Neutrophil (primary cell): ENCODE data around the gene GIN1.
"Not testable (repeated sequence)": the region's sequence is repeated elsewhere in the genome, so short reads cannot be mapped to it uniquely, and the experiment has no call there.

Experiments
- H3K27ac ChIP-seq: fragments of 200-600 bp; sonication (generic); 2 replicates; pipeline ENCODE4 v1.5.1; 2016; ENCODE audit warnings: mild to moderate bottlenecking, moderate library complexity
- H3K27me3 ChIP-seq: fragments of 200-600 bp; sonication (generic); 2 replicates; pipeline ENCODE4 v1.6.0; 2016; ENCODE audit warnings: mild to moderate bottlenecking
- H3K36me3 ChIP-seq: fragments of 200-600 bp; sonication (generic); 2 replicates; pipeline ENCODE4 v1.5.1; 2017
- H3K4me1 ChIP-seq, 2 experiments: fragments of 200-600 bp in 1 of 2; sonication (generic) in 1 of 2; 1 replicate in 1 of 2; 2 replicates in 1 of 2; pipeline versions ENCODE4 v1.5.1 to v1.6.1; 2013 to 2016; ENCODE audit warnings: low read depth in 1 of 2, low read length in 1 of 2, mild to moderate bottlenecking in 1 of 2, moderate library complexity in 1 of 2; ENCODE audit not compliant: control insufficient read depth in 1 of 2, insufficient read depth in 1 of 2
- H3K4me3 ChIP-seq, 2 experiments: fragments of 200-600 bp in 1 of 2; sonication (generic) in 1 of 2; 1 replicate in 1 of 2; 2 replicates in 1 of 2; pipeline ENCODE4 v1.5.1; 2013 to 2016; ENCODE audit warnings: low read depth in 1 of 2, low read length in 1 of 2, mild to moderate bottlenecking in 1 of 2, moderate library complexity in 1 of 2
- H3K9me3 ChIP-seq: fragments of 200-600 bp; sonication (generic); 2 replicates; pipeline ENCODE4 v1.5.1; 2016
- TF ChIP-seq, protein P1 (sequence below): fragments of 200-600 bp; sonication (generic); IDR thresholded peaks from 2 replicates; pipeline ENCODE4 v1.5.1; 2016; ENCODE audit warnings: antibody characterized with exemption

The GIN1 gene

DNA sequence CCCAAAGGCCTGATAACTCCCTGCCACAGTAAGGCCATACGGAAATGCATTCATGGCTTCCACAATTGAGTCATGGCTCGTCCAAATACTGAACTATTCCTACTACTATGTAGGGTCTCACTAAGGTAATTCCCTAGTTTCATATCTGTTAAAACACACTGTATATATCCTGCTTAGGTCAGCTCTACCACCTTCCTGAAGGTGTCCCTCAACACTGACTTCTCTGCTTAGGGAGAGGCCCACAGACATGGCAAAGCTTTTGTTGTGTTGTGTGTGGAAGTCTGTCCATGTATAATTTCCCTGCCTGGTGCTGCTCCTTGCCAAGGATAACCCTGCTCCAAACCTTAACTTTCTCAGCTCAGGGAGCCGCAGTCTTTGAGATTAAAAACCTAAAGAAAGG is 60.4 kb downstream of the GIN1 start:
- Histone ChIP-seq H3K27me3 (no peaks in the 10 kb centered on the region), H3K36me3 (no peaks in the 10 kb centered on the region), H3K9me3 (no peaks in the 10 kb centered on the region), H3K4me1 (no peaks in the 10 kb centered on the region), H3K4me3 (no peak overlapping the region), H3K27ac (no peak overlapping the region)
- TF ChIP-seq, protein P1, sequence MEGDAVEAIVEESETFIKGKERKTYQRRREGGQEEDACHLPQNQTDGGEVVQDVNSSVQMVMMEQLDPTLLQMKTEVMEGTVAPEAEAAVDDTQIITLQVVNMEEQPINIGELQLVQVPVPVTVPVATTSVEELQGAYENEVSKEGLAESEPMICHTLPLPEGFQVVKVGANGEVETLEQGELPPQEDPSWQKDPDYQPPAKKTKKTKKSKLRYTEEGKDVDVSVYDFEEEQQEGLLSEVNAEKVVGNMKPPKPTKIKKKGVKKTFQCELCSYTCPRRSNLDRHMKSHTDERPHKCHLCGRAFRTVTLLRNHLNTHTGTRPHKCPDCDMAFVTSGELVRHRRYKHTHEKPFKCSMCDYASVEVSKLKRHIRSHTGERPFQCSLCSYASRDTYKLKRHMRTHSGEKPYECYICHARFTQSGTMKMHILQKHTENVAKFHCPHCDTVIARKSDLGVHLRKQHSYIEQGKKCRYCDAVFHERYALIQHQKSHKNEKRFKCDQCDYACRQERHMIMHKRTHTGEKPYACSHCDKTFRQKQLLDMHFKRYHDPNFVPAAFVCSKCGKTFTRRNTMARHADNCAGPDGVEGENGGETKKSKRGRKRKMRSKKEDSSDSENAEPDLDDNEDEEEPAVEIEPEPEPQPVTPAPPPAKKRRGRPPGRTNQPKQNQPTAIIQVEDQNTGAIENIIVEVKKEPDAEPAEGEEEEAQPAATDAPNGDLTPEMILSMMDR: no peak

DNA sequence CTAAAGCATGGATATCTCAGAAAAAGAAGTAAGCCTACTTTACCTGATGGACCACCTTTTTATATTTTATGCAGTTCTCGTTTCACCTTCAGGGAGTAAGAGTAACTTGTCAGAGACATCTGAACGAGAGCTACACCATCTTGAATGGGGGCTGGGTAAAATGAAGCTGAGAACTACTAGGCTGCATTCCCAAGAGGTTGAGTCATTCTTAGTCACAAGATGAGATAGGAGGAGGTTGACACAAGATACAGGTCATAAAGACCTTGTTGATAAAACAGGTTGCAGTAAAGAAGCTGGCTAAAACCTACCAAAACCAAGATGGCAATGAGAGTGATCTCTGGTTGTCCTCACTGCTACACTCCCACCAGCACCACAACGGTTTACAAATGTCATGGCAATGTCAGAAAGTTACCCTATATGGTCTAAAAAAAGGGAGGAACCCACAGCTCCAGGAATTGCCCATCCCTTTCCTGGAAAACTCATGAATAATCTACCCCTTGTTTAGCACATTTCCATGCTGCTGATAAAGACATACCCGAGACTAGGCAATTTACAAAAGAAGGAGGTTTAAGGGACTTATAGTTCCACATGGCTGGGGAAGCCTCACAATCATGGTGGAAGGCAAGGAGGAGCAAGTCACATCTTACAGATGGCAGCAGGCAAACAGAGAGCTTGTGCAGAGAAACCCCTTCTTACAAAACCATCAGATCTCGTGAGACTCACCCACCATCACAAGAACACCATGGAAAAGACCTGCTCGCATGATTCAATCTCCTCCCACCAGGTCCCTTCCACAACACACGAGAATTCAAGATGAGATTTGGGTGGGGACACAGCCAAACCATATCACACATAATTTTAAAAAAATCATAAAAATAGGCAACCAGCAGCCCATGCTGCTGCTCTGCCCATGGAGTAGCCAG is 62.5 kb downstream of the GIN1 start:
- Histone ChIP-seq H3K4me3 (no peak overlapping the region), H3K27ac (no peak overlapping the region), H3K4me1 (no peaks in the 10 kb centered on the region), H3K9me3 (no peaks in the 10 kb centered on the region), H3K36me3 (no peaks in the 10 kb centered on the region), H3K27me3 (no peaks in the 10 kb centered on the region)
- TF ChIP-seq, protein P1: no peak

DNA sequence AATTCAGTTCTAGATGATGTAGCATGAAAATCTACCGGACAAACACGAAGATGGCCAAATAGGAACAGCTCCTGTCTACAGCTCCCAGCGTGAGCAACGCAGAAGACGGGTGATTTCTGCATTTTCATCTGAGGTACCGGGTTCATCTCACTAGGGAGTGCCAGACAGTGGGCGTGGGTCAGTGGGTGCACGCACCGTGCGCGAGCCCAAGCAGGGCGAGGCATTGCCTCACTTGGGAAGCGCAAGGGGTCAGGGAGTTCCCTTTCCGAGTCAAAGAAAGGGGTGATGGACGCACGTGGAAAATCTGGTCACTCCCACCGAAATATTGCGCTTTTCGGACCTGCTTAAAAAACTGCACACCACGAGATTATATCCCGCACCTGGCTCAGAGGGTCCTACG is 73.2 kb downstream of the GIN1 start:
- not testable (repeated sequence) for H3K4me3 ChIP-seq, H3K9me3 ChIP-seq, H3K36me3 ChIP-seq, H3K27me3 ChIP-seq, H3K27ac ChIP-seq, H3K4me1 ChIP-seq

DNA sequence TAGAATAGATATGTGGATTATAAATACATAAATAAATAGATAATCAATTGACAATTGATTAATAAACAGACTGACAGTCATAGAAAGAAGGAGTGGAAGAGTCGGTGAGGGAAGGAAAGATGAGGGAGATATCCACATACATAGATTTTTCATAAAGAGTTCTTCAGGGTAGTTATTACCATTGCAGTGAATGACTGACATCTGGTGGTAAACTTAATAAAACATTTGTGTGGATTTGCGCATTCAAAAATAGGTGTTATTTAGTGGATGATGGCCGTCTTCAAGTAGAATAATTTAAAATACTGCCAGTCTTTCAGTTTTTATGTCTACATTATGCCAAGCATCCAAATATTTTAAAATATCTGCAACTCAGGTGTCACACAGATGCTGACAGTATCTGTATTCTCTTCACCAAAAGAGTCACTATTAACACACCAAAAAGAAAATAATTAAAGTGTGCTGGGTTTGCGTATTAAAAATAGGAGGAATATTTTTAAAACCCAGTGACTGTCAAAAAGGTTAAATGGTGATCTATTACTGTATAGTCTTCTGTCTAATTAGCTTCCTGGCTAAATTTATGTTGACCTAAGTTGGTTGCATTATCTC is 78.8 kb downstream of the GIN1 start:
- H3K27ac ChIP-seq: no peak overlapping the region
- TF ChIP-seq, protein P1: no peak
- no peaks in the 10 kb centered on the region for H3K4me1 ChIP-seq
- H3K36me3 ChIP-seq: no peaks in the 10 kb centered on the region
- no peak overlapping the region for H3K4me3 ChIP-seq
- H3K27me3 ChIP-seq: no peaks in the 10 kb centered on the region
- H3K9me3 ChIP-seq: no peaks in the 10 kb centered on the region

DNA sequence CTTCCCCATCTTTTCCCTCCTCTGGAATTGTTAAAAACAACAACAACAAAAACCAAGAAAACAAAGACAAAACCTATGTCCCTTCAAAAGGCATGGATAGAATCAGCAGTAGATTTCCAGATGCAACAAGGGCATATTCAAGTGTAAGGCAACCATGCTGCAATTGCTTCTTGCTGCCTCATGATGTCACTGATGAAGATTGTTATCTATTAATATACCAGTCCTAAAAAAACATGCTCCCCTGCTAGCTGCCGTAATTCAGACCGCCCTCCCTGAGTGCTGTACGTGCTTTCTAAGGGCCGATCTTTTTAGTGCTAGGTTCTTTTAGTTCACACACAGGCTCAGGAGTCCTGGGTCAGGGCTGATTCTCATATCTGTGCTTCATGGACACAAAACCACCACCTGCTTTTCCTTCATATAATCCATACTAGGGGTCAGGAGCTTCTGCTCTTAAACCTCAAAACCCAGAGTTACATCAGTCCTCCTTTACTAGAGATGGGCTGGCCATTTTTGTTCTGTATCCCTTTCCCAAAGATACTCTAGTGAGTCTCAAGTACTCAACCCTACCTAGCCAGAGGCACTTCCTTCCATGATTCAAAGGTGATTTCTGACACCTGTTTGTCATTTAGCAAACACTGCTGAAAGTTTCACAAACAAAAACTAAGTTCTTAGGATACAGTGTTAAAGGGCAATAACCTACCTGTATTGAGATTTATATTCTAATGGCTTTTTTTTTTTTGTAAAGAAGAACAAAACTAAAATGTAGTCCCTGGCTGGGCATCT is 82.1 kb downstream of the GIN1 start:
- no peaks in the 10 kb centered on the region for H3K9me3 ChIP-seq
- H3K4me1 ChIP-seq: no peaks in the 10 kb centered on the region
- no peak overlapping the region for H3K27ac ChIP-seq
- H3K27me3 ChIP-seq: no peaks in the 10 kb centered on the region
- no peak overlapping the region for H3K4me3 ChIP-seq
- TF ChIP-seq, protein P1: no peak
- H3K36me3 ChIP-seq: no peaks in the 10 kb centered on the region
